Ectodermal cell (in vitro differentiated cells): Measurements from ENCODE around the gene TMEM54.

ENCODE experiments used
- H3K27ac ChIP-seq: 2 replicates; pipeline ENCODE4 v1.7.0; 2013; ENCODE audit warnings: mild to moderate bottlenecking, low read depth, low read length; ENCODE audit not compliant: insufficient read depth, poor library complexity, severe bottlenecking
- H3K27me3 ChIP-seq: 2 replicates; pipeline ENCODE4 v1.7.0; 2013; ENCODE audit warnings: mild to moderate bottlenecking, low read length; ENCODE audit not compliant: insufficient read depth, control insufficient read depth, poor library complexity, severe bottlenecking
- H3K36me3 ChIP-seq: one replicate; pipeline ENCODE4 v1.7.0; 2013; ENCODE audit warnings: low read length; ENCODE audit not compliant: control insufficient read depth, insufficient read depth
- H3K4me1 ChIP-seq: one replicate; pipeline ENCODE4 v1.7.0; 2013; ENCODE audit warnings: low read length; ENCODE audit not compliant: control insufficient read depth, insufficient read depth
- H3K4me3 ChIP-seq: 2 replicates; pipeline ENCODE4 v1.7.0; 2013; ENCODE audit warnings: low read depth, low read length, control low read depth; ENCODE audit not compliant: insufficient read depth
- H3K9me3 ChIP-seq: 2 replicates; pipeline ENCODE4 v1.7.0; 2013; ENCODE audit warnings: mild to moderate bottlenecking, low read length, moderate library complexity; ENCODE audit not compliant: control insufficient read depth
- whole genome bisulfite sequencing, 2 experiments: methylation state at CpG; one replicate each; pipeline ENCODE4 v1.1.7; 2013; ENCODE audit warnings: missing lambda C conversion rate in 2 of 2; 5-methylcytosine and 5-hydroxymethylcytosine counted together

The TMEM54 gene

GRCh38 chr1:32934535-32934934 lies 33.3 kb upstream of the TMEM54 start:
- H3K4me1 ChIP-seq = no peaks in the 10 kb centered on the region
- H3K4me3 ChIP-seq = no peak overlapping the region
- no peaks in the 10 kb centered on the region for H3K9me3 ChIP-seq
- H3K27me3 ChIP-seq = no peaks in the 10 kb centered on the region
- peaks cover 7% of the 10 kb centered on the region for H3K36me3 ChIP-seq
- no peak overlapping the region for H3K27ac ChIP-seq
- 93 to 97% methylated on average over 10 of the region's 10 CpGs for WGBS, 2 experiments

- Histone ChIP-seq H3K36me3 (peaks cover 7% of the 10 kb centered on the region), H3K27ac (no peak overlapping the region), H3K9me3 (no peaks in the 10 kb centered on the region), H3K27me3 (no peaks in the 10 kb centered on the region), H3K4me1 (no peaks in the 10 kb centered on the region), H3K4me3 (no peak overlapping the region)
- WGBS, 2 experiments = 78 to 84% methylated on average over 3 of the region's 3 CpGs
Measured at GRCh38 chr1:32933742-32934322, 32.6 kb upstream of the TMEM54 start.

GRCh38 chr1:32931760-32932159 lies 30.6 kb upstream of the TMEM54 start:
- H3K36me3 ChIP-seq = peaks cover 4% of the 10 kb centered on the region

GRCh38 chr1:32929366-32929765 lies 28.2 kb upstream of the TMEM54 start:
- H3K36me3 ChIP-seq = no peaks in the 10 kb centered on the region
- H3K4me1 ChIP-seq = peaks cover 15% of the 10 kb centered on the region
- H3K4me3 ChIP-seq = no peak overlapping the region
- 78 to 86% methylated on average over 1 to 2 of the region's 2 CpGs for WGBS, 2 experiments
- H3K27me3 ChIP-seq = peaks cover 34% of the 10 kb centered on the region
- H3K9me3 ChIP-seq = no peaks in the 10 kb centered on the region
- H3K27ac ChIP-seq = no peak overlapping the region

More at GRCh38 chr1:32931760-32932159, 30.6 kb upstream of the TMEM54 start:
- Histone ChIP-seq H3K4me1 (no peaks in the 10 kb centered on the region), H3K9me3 (no peaks in the 10 kb centered on the region), H3K4me3 (no peak overlapping the region), H3K27me3 (peaks cover 11% of the 10 kb centered on the region), H3K27ac (no peak overlapping the region)
- WGBS, 2 experiments = 83 to 84% methylated on average over 1 of the region's 1 CpG

- Histone ChIP-seq H3K9me3 (no peaks in the 10 kb centered on the region), H3K27ac (no peak overlapping the region), H3K4me1 (peaks cover 16% of the 10 kb centered on the region), H3K36me3 (no peaks in the 10 kb centered on the region), H3K4me3 (no peak overlapping the region), H3K27me3 (peaks cover 41% of the 10 kb centered on the region)
- 93 to 94% methylated on average over 8 of the region's 8 CpGs for WGBS, 2 experiments
Measured at GRCh38 chr1:32928715-32929114, 27.5 kb upstream of the TMEM54 start.

- no peak overlapping the region for H3K4me3 ChIP-seq
- H3K27ac ChIP-seq = no peak overlapping the region
- H3K27me3 ChIP-seq = peaks cover 45% of the 10 kb centered on the region
- H3K36me3 ChIP-seq = no peaks in the 10 kb centered on the region
- H3K4me1 ChIP-seq = peaks cover 16% of the 10 kb centered on the region
- no peaks in the 10 kb centered on the region for H3K9me3 ChIP-seq
- WGBS, 2 experiments = 86 to 95% methylated on average over 2 of the region's 2 CpGs
Measured at GRCh38 chr1:32928285-32928684, 27.1 kb upstream of the TMEM54 start.

GRCh38 chr1:32927441-32927840 lies 26.3 kb upstream of the TMEM54 start:
- Histone ChIP-seq H3K36me3 (no peaks in the 10 kb centered on the region), H3K9me3 (no peaks in the 10 kb centered on the region), H3K4me1 (peaks cover 16% of the 10 kb centered on the region), H3K4me3 (no peak overlapping the region), H3K27ac (no peak overlapping the region), H3K27me3 (peaks cover 51% of the 10 kb centered on the region)
- WGBS, 2 experiments = 91 to 92% methylated on average over 2 of the region's 2 CpGs

GRCh38 chr1:32926562-32926961 lies 25.4 kb upstream of the TMEM54 start:
- H3K4me3 ChIP-seq = no peak overlapping the region
- peaks cover 16% of the 10 kb centered on the region for H3K4me1 ChIP-seq
- no peaks in the 10 kb centered on the region for H3K9me3 ChIP-seq
- WGBS, 2 experiments = 49 to 50% methylated on average over 5 to 6 of the region's 6 CpGs
- no peaks in the 10 kb centered on the region for H3K36me3 ChIP-seq
- peaks cover 53% of the 10 kb centered on the region for H3K27me3 ChIP-seq
- no peak overlapping the region for H3K27ac ChIP-seq

GRCh38 chr1:32925403-32926162 lies 24.4 kb upstream of the TMEM54 start:
- Histone ChIP-seq H3K4me1 (peaks cover 16% of the 10 kb centered on the region), H3K4me3 (peak overlapping the region; percentile 29), H3K36me3 (no peaks in the 10 kb centered on the region), H3K27me3 (peaks cover 53% of the 10 kb centered on the region), H3K9me3 (no peaks in the 10 kb centered on the region), H3K27ac (no peak overlapping the region)
- WGBS, 2 experiments = 1% methylated on average over 24 of the region's 24 CpGs

- H3K4me3 ChIP-seq = peak overlapping the region; percentile 29
- WGBS, 2 experiments = 1% methylated on average over 31 of the region's 31 CpGs
- peaks cover 53% of the 10 kb centered on the region for H3K27me3 ChIP-seq
- H3K9me3 ChIP-seq = no peaks in the 10 kb centered on the region
- no peaks in the 10 kb centered on the region for H3K36me3 ChIP-seq
- peaks cover 16% of the 10 kb centered on the region for H3K4me1 ChIP-seq
- H3K27ac ChIP-seq = no peak overlapping the region
Measured at GRCh38 chr1:32924881-32925344, 23.7 kb upstream of the TMEM54 start.
